Medulla oblongata (tissue), 1 donor: ENCODE results near the gene USP37.

ENCODE experiments used
- DNase-seq: peaks from one replicate; pipeline ENCODE4 v3.0.0-alpha.2; 2015; ENCODE audit errors: extremely low spot score

Gene USP37

GRCh38 chr2:218477247-218477646 is 90.9 kb downstream of the USP37 start:
- DNase-seq: no peak

GRCh38 chr2:218476676-218477075 is 91.5 kb downstream of the USP37 start:
- DNase-seq: no peak

DNA sequence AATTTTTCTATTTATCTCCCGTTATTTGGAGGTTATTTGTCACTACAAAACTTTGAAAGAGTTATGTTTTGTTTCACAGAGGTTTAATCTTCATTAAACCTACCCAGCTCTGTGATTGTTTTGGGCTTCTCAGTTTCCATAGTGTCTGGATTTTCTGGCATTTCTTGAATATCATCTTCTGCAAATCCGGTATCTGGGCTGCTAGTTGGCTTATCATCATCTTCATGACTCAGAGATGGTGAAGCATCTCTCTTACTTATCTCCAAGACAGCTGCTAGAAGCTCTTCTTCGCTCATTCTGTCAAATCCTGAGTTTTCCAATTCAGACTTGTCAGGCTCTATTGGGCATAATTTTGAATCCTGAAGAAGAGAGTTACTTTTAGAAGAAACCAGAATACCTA is 93.6 kb downstream of the USP37 start:
- no peak for DNase-seq

DNA sequence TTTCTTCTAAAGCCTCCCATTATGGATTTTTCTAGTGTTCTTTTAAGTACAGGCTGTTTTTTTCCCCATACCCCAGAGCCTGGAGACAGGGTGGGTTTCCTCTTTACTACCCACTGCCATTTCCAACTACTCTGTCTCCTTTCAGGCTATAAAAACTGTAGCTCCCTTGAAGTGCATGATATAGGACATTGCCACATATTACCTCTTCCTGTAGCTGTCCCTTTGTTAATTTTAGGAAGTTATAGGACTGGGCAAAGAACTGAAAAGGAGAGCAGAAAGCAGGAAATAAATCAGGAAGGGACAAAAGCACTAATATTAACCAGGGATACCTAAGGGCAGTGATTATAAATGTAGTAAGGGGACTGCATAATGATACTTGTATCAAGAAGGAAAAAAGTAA is 95.2 kb downstream of the USP37 start:
- no peak for DNase-seq

GRCh38 chr2:218471982-218472381 is 96.2 kb downstream of the USP37 start:
- peak; percentile 21 for DNase-seq

DNA sequence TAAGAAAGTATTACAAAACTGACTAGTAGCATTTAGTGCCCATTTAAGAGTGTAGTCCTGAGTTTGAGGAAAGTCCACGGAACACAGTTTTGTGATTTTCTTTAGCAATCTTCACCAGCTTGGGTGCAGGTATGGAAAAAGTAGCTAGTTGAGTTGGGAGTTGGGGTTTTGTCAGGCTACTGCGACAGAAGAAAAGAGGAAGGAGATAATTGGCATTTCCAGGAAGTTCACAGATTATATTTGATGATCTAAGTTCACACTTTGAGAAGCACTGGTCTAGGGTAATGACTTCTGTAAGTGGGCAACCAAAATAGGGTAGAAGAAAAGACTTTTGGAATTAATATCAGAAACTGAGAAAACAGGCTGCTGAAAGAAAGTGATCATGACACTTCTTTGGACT is 97.1 kb downstream of the USP37 start:
- DNase-seq: no peak

DNA sequence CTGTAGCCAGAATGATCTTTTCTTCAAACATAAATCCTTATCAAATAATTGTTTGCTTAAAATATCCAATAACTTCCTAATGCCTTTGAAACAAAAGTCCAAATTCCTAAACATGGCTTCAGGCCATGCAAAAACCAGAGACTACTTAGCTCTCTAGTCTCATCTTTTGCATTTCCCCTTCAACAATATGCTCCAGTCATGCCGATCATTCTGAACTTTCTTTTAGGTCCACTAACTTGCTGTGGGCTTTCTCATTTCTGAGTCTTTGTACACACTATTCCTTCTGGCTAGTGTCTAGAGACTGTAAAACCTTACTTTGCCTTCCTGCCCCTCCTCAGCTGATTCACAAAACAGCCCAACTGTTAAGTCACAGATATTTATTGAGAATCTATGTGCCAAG is 97.7 kb downstream of the USP37 start:
- no peak for DNase-seq

- peak; percentile 17 for DNase-seq
Measured at GRCh38 chr2:218465987-218466633, 102.0 kb downstream of the USP37 start.

GRCh38 chr2:218458598-218458997 is 109.6 kb downstream of the USP37 start:
- DNase-seq: no peak

GRCh38 chr2:218456849-218457248 is 111.3 kb downstream of the USP37 start:
- no peak for DNase-seq

GRCh38 chr2:218452079-218452478 is 116.1 kb downstream of the USP37 start:
- no peak for DNase-seq

DNA sequence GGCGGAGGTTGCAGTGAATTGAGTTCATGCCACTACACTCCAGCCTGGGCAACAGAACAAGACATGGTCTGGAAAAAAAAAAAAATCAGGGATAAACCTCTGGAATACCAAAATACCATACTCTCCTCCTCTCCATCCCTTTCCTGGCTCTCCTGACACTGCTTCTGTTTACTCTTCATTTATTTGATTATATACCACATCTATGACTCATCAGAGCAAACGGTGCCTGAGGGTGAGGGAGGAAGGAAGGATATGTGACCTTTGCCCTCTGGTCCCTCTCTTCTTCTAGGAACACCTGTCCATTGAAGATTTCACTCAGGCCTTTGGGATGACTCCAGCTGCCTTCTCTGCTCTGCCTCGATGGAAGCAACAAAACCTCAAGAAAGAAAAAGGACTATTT is 119.2 kb downstream of the USP37 start:
- no peak for DNase-seq

DNA sequence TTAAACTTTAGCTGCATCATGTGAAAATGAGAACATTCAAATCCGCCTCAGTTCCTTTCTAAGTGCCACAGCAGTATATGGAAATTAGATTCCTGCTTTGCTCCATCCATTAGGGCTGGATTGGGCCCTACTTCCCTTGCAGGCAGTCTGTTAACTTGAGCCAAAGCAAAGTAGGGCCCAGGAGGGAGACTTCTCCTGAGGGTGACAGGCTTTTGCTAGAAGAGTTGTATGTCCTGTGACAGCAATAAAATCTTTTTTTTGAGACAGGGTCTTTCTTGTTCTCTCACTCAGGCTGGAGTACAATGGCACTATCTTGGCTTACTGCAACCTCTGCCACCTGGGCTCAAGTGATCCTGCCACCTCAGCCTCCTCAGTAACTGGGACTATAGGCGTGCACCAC is 121.1 kb downstream of the USP37 start:
- no peak for DNase-seq

GRCh38 chr2:218446547-218446946 is 121.6 kb downstream of the USP37 start:
- DNase-seq: no peak

- DNase-seq: no peak
Measured at GRCh38 chr2:218445602-218446001, 122.5 kb downstream of the USP37 start.

GRCh38 chr2:218444692-218445357 is 123.3 kb downstream of the USP37 start:
- no peak for DNase-seq

- DNase-seq: no peak
Measured at GRCh38 chr2:218438596-218438995, 129.6 kb downstream of the USP37 start.

- no peak for DNase-seq
Measured at GRCh38 chr2:218437969-218438368, 130.2 kb downstream of the USP37 start.

GRCh38 chr2:218436992-218437391 is 131.2 kb downstream of the USP37 start:
- no peak for DNase-seq

- no peak for DNase-seq
Measured at GRCh38 chr2:218435003-218435982, 132.9 kb downstream of the USP37 start.

GRCh38 chr2:218434456-218434855 is 133.7 kb downstream of the USP37 start:
- DNase-seq: no peak

GRCh38 chr2:218432676-218433365 is 135.3 kb downstream of the USP37 start:
- DNase-seq: no peak
